ENCODE data around the gene PRDX5.

Gene PRDX5

DNA sequence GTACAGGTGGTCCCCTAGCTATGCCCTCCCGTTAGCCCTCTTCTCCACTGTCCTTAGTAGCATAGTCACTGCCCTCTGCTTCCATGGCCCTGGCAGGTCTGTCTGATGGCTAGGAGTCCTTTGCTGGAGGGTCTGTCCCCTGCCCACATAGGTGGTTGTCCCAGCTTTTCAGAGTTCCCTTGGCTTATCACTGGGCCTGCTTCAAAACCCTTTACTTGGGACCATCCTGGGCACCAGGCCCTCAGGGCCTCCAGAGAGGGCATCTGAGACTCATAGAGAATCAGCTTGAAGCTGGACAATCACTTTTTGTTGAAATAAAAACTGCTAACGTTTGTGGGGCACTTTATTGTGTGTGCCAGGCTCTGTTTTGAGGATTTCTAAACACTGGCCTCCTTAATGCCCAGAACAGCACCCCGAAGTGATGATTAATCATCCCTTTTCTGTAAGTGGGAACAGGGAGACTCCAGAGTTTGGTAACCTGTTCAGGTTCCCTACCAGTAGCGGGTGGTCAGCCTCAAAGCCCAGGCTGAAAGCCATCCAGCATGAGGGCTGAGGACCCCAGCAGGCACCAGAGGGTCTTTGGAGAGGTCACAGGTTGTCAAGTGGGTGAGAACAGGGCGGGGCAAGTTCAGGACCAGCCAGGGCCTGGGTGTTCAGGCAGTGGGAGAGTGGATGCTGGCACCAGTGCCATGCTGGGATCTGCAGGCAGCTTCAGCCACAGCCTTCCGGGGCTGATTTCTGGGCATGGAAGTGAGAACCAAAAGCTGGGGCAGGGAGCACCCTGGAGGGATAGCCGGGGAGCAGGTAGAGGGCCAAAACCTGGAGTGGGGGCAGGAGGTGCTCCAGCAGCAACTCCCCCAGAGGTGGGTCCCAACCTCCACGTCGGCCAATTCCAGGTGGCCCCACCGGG lies 27.3 kb upstream of the PRDX5 start:
- DNase-seq: no peak

DNA sequence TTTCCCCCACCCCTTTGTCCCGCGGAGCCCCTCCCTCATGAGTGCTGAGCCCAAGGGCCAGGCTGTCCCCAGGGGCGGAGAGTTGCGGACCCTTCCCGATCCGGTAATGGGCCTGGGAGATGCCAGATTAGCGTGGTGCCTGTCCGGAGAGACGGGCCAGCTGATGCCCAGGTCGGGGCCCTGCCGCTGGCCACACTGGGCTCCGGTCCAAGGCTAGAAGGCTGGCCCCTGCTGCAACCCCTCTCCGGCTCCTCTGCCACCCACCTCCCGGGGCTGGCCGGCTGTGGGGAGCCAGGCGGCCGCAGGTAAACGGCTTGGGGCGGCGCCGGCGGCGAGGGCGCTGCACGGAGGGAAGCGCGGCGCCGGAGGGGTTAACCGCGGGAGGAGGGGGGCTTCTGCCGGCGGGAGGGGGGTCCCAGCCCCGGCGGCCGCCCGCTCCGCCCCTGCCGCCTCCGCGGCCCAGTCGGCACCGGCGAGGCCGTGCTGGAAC lies 26.6 kb upstream of the PRDX5 start, which contains the start of gene KCNK4:
Gene KCNK4 (plus strand): TSS at position 41 of the 490 bp plus-strand sequence. CDS start 1,717 bp downstream, outside the sequence.
- no peak for DNase-seq

GRCh38 chr11:64291752-64292459 lies 26.0 kb upstream of the PRDX5 start:
- DNase-seq: no peak

GRCh38 chr11:64292460-64293254 lies 25.3 kb upstream of the PRDX5 start:
- DNase-seq: no peak

DNA sequence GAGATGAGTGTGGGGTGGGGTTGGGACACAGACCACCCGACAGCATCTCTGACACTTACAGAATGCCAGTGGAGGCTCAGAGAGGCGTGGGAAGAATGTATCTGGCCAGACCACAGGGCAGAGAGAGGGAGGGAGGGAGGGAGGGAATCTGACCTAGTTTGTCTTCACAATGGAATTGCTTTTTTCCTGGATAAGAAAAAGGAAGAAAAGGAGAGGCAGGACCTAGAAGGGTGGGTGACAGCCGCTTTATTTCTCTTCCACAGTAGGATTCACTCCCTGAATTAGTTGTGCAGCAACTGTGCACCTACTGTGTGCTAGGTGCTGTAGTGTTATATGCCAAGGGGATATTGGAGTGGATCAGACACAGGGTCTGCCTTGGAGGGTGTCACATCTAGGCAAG lies 23.1 kb upstream of the PRDX5 start:
- no peak for DNase-seq

- no peak for DNase-seq
Measured at GRCh38 chr11:64295760-64296159, 22.2 kb upstream of the PRDX5 start.

DNA sequence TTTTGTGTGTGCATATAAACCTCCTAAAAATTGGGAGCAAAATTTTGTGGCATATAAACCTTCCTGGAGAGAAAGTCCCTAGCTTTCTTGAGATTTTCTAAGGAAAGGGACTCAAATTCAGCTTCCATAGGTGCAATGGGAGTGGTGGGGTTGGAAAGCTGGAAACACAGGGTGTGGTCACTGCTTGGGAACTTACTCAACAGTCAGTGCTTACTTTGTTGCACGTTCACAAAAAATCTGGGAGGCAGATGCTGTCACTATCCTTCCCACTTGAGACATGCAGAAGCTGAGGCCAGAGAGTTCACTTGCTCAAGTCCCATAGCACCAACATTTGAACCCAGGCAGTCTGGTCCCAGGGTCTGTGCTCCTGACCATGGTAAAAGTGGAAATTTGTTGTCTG lies 21.7 kb upstream of the PRDX5 start:
- DNase-seq: no peak

GRCh38 chr11:64296830-64297698 lies 20.9 kb upstream of the PRDX5 start:
- DNase-seq: no peak

GRCh38 chr11:64297699-64298358 lies 20.1 kb upstream of the PRDX5 start:
- no peak for DNase-seq

DNA sequence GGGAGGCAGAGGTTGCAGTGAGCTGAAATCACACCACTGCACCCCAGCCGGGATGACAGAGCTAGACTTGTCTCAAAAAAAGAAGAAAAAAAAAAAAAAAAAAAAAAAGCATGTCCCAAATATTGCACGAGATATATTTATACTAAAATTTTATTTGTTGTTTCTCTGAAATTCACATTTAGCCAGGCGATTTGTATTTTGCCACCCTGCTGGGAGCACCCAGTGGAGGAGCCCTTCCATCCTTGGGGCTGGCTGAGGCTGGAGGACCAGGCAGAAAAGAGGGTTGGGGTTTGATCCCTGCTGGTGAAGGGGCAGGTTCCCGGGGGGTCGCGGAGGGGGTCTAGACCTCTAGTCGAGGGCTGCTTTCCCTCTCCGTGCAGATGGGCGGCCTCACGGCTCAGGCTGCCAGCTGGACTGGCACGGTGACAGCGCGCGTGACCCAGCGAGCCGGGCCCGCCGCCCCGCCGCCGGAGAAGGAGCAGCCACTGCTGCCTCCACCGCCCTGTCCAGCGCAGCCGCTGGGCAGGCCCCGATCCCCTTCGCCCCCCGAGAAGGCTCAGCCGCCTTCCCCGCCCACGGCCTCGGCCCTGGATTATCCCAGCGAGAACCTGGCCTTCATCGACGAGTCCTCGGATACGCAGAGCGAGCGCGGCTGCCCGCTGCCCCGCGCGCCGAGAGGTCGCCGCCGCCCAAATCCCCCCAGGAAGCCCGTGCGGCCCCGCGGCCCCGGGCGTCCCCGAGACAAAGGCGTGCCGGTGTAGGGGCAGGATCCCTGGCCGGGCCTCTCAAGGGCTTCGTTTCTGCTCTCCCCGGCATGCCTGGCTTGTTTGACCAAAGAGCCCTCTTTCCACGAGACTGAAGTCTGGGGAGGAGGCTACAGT lies 18.7 kb upstream of the PRDX5 start:
- DNase-seq: no peak

DNA sequence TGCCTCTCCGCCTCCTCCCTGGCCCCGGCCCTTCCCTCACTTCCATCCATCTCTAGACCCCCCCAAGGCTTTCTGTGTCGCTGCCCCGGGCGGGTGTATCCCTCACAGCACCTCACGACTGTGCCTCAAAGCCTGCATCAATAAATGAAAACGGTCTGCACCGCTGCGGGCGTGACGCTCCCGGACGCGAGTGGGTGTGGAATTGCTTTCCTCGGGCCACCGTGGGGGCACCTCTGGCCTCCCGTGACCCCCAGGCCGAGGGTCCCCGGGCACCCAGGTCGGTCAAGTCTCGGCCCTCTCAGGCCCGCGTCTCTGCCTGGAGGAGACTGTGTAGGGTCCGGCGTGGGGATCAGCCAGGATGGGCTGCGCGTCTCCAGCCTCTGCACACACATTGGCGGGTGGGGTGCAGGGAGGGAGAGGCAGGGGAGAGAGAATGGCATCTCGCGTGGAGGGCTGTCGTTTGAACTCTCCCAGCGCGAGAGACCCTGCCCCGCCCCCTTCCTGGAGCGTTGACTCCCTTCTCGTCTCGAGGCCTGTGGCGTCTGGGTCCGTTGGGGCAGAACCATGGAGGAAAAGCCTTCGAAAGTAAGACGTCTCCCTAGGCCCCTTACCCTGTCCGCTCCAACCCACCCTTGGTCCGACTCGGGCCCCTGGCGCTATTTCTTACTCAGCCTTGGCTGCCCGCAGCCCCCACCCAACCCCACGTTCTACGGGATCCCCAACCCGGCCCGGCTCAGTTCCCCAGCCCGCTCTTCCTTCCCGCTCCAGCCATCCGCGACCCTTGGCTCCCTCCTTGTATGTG lies 17.9 kb upstream of the PRDX5 start, which contains the start of gene CATSPERZ:
Gene CATSPERZ (plus strand): TSS at position 512 of the 802 bp plus-strand sequence. CDS start 53 bp downstream, at position 565.
- no peak for DNase-seq

- DNase-seq: no peak
Measured at GRCh38 chr11:64303109-64304031, 14.6 kb upstream of the PRDX5 start.

GRCh38 chr11:64304032-64304315 lies 13.9 kb upstream of the PRDX5 start:
- no peak for DNase-seq

GRCh38 chr11:64304316-64305072 lies 13.4 kb upstream of the PRDX5 start:
- peak; percentile 82 for DNase-seq

DNA sequence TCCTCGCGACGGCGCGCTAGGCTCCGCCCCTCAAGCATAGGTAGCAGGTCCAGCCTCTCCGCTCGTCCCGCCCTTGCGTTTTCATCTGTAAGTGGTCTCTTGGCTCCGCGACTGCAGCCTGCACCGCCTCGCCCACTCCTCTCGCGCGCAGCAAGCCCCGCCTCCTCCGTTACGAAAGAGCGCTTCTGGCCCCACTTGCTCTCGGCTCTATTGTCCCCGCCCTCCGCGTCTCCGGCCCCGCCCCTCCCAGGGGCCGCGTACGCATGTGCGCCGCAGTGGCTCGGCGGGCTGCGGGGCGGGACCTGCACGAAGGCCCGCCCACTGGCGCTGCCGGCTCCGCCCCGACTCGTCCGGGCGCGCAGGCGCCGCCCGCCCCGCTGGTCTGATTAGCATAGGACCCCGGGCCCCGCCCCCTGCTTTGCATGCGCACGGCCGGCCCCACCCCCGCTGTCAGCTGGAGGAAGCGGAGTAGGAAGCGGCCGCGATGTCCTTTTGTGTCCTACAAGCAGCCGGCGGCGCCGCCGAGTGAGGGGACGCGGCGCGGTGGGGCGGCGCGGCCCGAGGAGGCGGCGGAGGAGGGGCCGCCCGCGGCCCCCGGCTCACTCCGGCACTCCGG lies 12.7 kb upstream of the PRDX5 start, which contains the start of gene ESRRA:
Gene ESRRA (plus strand): TSS at position 450 of the 616 bp plus-strand sequence. CDS start 1,656 bp downstream, outside the sequence.
- DNase-seq: peak; percentile 97

GRCh38 chr11:64305691-64306562 lies 12.0 kb upstream of the PRDX5 start:
- DNase-seq: peak; percentile 53

Measured in fibroblast of skin of right quadriceps (primary cell).